ENCODE data around the gene PHKG1. TPM values are rescaled to one million over a fixed set of nuclear protein-coding genes. Genes with fewer than 3 reads are reported as not detected.
"Not testable (repeated sequence)": the region's sequence is repeated elsewhere in the genome, so short reads cannot be mapped to it uniquely, and the experiment has no call there.

The PHKG1 gene
- total RNA-seq, 4 donors from 2014 or later, result 30.1 to 211 (median 57.2) TPM

DNA sequence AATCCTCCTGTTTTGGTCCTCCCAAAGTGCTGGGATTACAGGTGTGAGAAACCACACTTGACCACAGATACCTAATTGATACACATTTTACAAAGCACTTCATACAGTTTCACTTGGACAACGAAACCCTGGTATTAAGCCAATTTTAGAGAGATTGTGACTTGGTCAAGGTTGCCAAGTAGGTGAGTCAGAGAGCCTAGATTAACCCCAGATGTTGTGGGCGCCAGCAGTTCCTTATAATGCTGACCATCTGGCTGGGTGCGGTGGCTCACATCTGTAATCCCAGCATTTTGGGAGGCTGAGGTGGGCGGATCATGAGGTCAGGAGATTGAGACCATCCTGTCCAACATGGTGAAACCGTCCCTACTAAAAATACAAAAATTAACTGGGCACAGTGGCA is 4.9 kb upstream of the PHKG1 start:
- Histone ChIP-seq H3K27ac (peak overlapping the region; percentile 7 to 70 (median 61)), H3K4me3 (no peak overlapping the region), H3K4me1 (peaks cover 10 to 15% of the 10 kb centered on the region in 2 donors), H3K9me3 (no peaks in the 10 kb centered on the region), H3K36me3 (peaks cover 0 to 35% of the 10 kb centered on the region in 2 donors), H3K27me3 (no peaks in the 10 kb centered on the region)
- in situ Hi-C loops (cut with MboI; ENCODE audit: low sequenced_read_pairs in 4 of 4), result loop anchor here in 1 of 4 donors (25.0 kb wide), 1 partner anchor 460 kb away; no protein-coding TSS in a partner anchor
- TF ChIP-seq, protein P1, sequence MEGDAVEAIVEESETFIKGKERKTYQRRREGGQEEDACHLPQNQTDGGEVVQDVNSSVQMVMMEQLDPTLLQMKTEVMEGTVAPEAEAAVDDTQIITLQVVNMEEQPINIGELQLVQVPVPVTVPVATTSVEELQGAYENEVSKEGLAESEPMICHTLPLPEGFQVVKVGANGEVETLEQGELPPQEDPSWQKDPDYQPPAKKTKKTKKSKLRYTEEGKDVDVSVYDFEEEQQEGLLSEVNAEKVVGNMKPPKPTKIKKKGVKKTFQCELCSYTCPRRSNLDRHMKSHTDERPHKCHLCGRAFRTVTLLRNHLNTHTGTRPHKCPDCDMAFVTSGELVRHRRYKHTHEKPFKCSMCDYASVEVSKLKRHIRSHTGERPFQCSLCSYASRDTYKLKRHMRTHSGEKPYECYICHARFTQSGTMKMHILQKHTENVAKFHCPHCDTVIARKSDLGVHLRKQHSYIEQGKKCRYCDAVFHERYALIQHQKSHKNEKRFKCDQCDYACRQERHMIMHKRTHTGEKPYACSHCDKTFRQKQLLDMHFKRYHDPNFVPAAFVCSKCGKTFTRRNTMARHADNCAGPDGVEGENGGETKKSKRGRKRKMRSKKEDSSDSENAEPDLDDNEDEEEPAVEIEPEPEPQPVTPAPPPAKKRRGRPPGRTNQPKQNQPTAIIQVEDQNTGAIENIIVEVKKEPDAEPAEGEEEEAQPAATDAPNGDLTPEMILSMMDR (IDR thresholded peaks at IDR 0.05 in 4 of 5, conservative IDR thresholded peaks at IDR 0.05 in 1 of 5), result no peak
- TF ChIP-seq POLR2A (IDR thresholded peaks at IDR 0.05), result no peak
- intact Hi-C loops (cut with DNase I; ENCODE audit: low total_unique reads), result no loop called here
- ATAC-seq (peak; percentile 63 to 68), DNase-seq (peak in 1 of 2 donors; percentile 73)

DNA sequence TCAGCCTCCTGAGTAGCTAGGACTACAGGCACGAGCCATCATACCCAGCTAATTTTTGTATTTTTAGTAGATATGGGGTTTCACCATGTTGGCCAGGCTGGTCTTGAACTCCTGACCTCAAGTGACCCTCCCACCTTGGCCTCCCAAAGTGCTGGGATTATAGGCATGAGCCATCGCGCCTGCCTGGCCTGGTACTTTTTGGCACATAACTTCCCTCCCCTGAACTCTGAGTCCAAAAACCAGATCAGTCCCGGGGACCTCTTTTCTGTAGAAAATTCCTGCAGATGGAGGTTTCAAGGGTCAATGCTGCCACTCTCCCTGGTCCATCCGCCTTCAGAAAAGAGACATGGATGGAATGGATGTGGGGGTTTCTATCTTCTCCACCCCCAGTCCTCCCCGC is 364 bp downstream of the PHKG1 start:
- DNase-seq (peak in 1 of 2 donors; percentile 57), ATAC-seq (peak; percentile 21 to 31)
- in situ Hi-C loops (cut with MboI; ENCODE audit: low sequenced_read_pairs in 4 of 4), result loop anchor here in 1 of 4 donors (25.0 kb wide), 1 partner anchor 455 kb away; no protein-coding TSS in a partner anchor
- H3K4me3 ChIP-seq, result peak overlapping the region; percentile 52 to 64 (median 58)
- peak overlapping the region; percentile 94 to 99 (median 95) for H3K27ac ChIP-seq
- H3K4me1 ChIP-seq, result peaks cover 44 to 49% of the 10 kb centered on the region in 2 donors
- not testable (repeated sequence) for H3K9me3 ChIP-seq, H3K27me3 ChIP-seq
- peaks cover 0 to 17% of the 10 kb centered on the region in 2 donors for H3K36me3 ChIP-seq
- intact Hi-C loops (cut with DNase I; ENCODE audit: low total_unique reads), result loop anchor here (2.0 kb wide), 1 partner anchor 14 kb away; the partner anchor contains the start of gene CHCHD2

DNA sequence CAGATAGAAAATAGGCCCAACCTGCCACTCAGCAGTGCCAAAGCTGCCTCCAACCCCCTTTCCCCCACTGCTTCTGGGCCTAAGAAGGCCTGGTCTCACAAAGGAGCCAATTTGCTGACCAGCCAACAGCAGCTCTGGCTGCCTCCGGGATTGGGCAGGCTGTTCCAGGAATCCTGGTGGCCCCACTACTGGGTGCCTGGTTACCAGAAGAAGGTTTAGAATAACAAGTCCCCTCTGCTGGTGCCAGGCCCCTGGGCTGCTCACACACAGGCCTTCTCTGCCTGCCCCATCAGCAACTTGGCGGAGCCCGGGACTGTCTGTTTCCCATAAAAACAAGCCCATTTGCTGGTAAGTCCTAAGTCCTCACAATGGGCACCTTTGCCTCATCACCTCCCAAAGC is 1.2 kb downstream of the PHKG1 start:
- H3K4me3 ChIP-seq, result peak overlapping the region; percentile 52 to 64 (median 58)
- DNase-seq (peak; percentile 84 to 96), ATAC-seq (peak; percentile 77 to 78)
- H3K36me3 ChIP-seq, result peaks cover 0 to 25% of the 10 kb centered on the region in 2 donors
- intact Hi-C loops (cut with DNase I; ENCODE audit: low total_unique reads) (no loop called here), in situ Hi-C loops (cut with MboI; ENCODE audit: low sequenced_read_pairs in 4 of 4) (loop anchor here in 1 of 4 donors (25.0 kb wide), 1 partner anchor 454 kb away; no protein-coding TSS in a partner anchor)
- H3K27me3 ChIP-seq, result no peaks in the 10 kb centered on the region
- peaks cover 43 to 51% of the 10 kb centered on the region in 2 donors for H3K4me1 ChIP-seq
- no peaks in the 10 kb centered on the region for H3K9me3 ChIP-seq
- H3K27ac ChIP-seq, result peak overlapping the region; percentile 94 to 99 (median 95)
- TF ChIP-seq, protein P1 (IDR thresholded peaks at IDR 0.05 in 4 of 5, conservative IDR thresholded peaks at IDR 0.05 in 1 of 5), result no peak
- peak; percentile 36 to 74 for TF ChIP-seq POLR2A (IDR thresholded peaks at IDR 0.05)

DNA sequence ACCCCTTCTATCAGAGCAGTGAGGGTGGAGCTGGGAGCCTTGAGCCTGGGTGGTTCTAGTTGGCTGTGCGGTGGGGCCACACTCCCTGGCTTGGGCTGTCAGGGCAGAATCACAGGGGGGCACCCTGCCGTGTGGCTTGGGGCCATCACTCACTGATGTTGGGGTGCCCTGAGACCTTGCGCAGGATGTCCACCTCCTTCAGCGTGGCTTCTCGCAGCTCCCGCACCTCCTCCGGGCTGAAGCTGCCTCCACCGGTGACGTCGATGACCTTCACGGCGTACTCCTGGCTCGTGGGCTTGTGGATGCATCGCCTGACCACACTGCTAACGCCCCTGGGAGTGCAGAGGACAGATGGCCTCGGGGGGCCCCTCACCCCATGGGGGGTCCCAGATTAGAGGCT is 5.3 kb downstream of the PHKG1 start:
- Histone ChIP-seq H3K27me3 (no peaks in the 10 kb centered on the region), H3K4me3 (no peak overlapping the region), H3K27ac (peak overlapping the region; percentile 94 to 99 (median 95)), H3K36me3 (peaks cover 0 to 30% of the 10 kb centered on the region in 2 donors), H3K4me1 (peaks cover 67 to 69% of the 10 kb centered on the region in 2 donors), H3K9me3 (no peaks in the 10 kb centered on the region)
- intact Hi-C loops (cut with DNase I; ENCODE audit: low total_unique reads), result no loop called here
- TF ChIP-seq, protein P1 (IDR thresholded peaks at IDR 0.05 in 4 of 5, conservative IDR thresholded peaks at IDR 0.05 in 1 of 5), result no peak
- no peak for TF ChIP-seq POLR2A (IDR thresholded peaks at IDR 0.05)
- DNase-seq (peak in 1 of 2 donors; percentile 39), ATAC-seq (no peak)
- in situ Hi-C loops (cut with MboI; ENCODE audit: low sequenced_read_pairs in 4 of 4), result loop anchor here in 2 of 4 donors (10.0 to 25.0 kb wide), 2 partner anchors 113 to 450 kb away; no protein-coding TSS in a partner anchor

DNA sequence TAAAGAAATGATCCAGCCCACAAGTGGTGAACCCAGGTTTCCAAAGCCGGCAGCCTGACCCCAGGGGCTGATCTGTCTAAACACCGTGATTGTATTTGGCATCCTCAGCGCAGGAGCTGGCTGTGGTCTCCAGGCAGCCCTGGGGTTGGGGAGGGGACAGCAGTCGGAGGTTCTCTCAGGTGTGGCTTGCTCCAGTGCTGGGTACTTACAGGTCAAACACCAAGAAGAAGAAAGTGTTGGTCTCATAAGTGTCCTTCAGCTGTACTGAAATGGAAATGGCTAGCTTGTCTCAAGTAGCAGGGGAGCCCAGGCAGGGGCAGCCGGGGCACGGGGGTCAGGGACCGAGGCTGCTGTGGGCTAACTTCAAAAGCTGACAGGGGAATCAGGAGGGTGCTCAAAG is 6.0 kb downstream of the PHKG1 start:
- no peak for ATAC-seq
- Histone ChIP-seq H3K36me3 (peaks cover 0 to 36% of the 10 kb centered on the region in 2 donors), H3K4me1 (peaks cover 67 to 69% of the 10 kb centered on the region in 2 donors), H3K27me3 (no peaks in the 10 kb centered on the region), H3K4me3 (no peak overlapping the region), H3K9me3 (no peaks in the 10 kb centered on the region), H3K27ac (peak overlapping the region; percentile 94 to 99 (median 95))
- TF ChIP-seq, protein P1 (IDR thresholded peaks at IDR 0.05 in 4 of 5, conservative IDR thresholded peaks at IDR 0.05 in 1 of 5), result no peak
- TF ChIP-seq POLR2A (IDR thresholded peaks at IDR 0.05), result no peak
- intact Hi-C loops (cut with DNase I; ENCODE audit: low total_unique reads), result no loop called here
- in situ Hi-C loops (cut with MboI; ENCODE audit: low sequenced_read_pairs in 4 of 4), result loop anchor here in 2 of 4 donors (10.0 to 25.0 kb wide), 2 partner anchors 112 to 449 kb away; no protein-coding TSS in a partner anchor
- DNase-seq, result no peak

Measured in gastrocnemius medialis (tissue), 4 donors.